Thyroid gland (tissue), 4 donors: ENCODE data around the gene ATG4D. TPM values are rescaled to one million over a fixed set of nuclear protein-coding genes. Genes with fewer than 3 reads are reported as not detected.
A peak's percentile ranks its signal among the peaks of the same experiment; 100 is the strongest.
"Not testable (repeated sequence)": the region's sequence is repeated elsewhere in the genome, so short reads cannot be mapped to it uniquely, and the experiment has no call there.

Experiments used
- DNase-seq, 2 donors: peaks; one replicate each; pipeline ENCODE4 v3.0.0-alpha.2; 2019
- H3K27ac ChIP-seq, 3 donors: fragments of 200-600 bp; sonication (generic); 1 replicate in 2 of 3; 2 replicates in 1 of 3; pipeline ENCODE4 v1.5.1; 2016 to 2019; ENCODE audit warnings: mild to moderate bottlenecking in 1 of 3, moderate library complexity in 1 of 3
- H3K27me3 ChIP-seq: fragments of 200-600 bp; sonication (generic); one replicate; pipeline ENCODE4 v1.5.1; 2019
- H3K36me3 ChIP-seq, 2 donors: fragments of 200-600 bp; sonication (generic); one replicate each; pipeline ENCODE4 v1.5.1; 2016 to 2019
- H3K4me1 ChIP-seq, 2 donors: fragments of 200-600 bp; sonication (generic); one replicate each; pipeline ENCODE4 v1.5.1; 2017 to 2019
- H3K4me3 ChIP-seq, 3 donors: fragments of 200-600 bp; sonication (generic); replicated peaks in 1 of 3; 1 replicate in 2 of 3; 2 replicates in 1 of 3; pipeline ENCODE4 v1.5.1; 2016; ENCODE audit warnings: mild to moderate bottlenecking in 1 of 3
- H3K9me3 ChIP-seq: fragments of 200-600 bp; sonication (generic); one replicate; pipeline ENCODE4 v1.5.1; 2017
- CTCF ChIP-seq, 6 experiments: fragments of 200-600 bp in 3 of 6; fragments of 450-650 bp in 3 of 6; sonication (generic) in 3 of 6; IDR thresholded peaks; one replicate each; pipeline ENCODE4 v1.5.1; 2016 to 2019; ENCODE audit warnings: antibody characterized with exemption in 6 of 6, mild to moderate bottlenecking in 2 of 6, inconsistent platforms in 1 of 6, moderate library complexity in 1 of 6
- POLR2A ChIP-seq, 2 donors: fragments of 450-650 bp; IDR thresholded peaks; one replicate each; pipeline ENCODE4 v1.6.1; 2017; ENCODE audit warnings: antibody characterized with exemption in 2 of 2, mild to moderate bottlenecking in 2 of 2, moderate library complexity in 1 of 2
- WGBS, 2 donors: methylation state at CpG; one replicate each; pipeline ENCODE4 v1.1.5; 2017; 5-methylcytosine and 5-hydroxymethylcytosine counted together
- intact Hi-C: fragments of 100-400 bp; cut with DNase I; formaldehyde crosslinking; loops from one replicate; pipeline ENCODE4 v1.15.1; 2023
- total RNA-seq, 4 donors: library from RNA; depleted of rRNA; stranded (reverse); fragments of >200 nt; gene quantifications; one replicate each; pipeline ENCODE4 v1.2.3, GENCODE V29; 2016

Gene ATG4D
- total RNA-seq, 4 donors from 2014 or later = 28.4 to 37.0 (median 31.3) TPM

GRCh38 chr19:10535613-10536012, 8.1 kb upstream of the ATG4D start:
- DNase-seq = no peak
- WGBS, 2 donors = 71 to 76% methylated on average over 6 of the region's 6 CpGs
- Histone ChIP-seq H3K9me3 (no peaks in the 10 kb centered on the region), H3K36me3 (no peaks in the 10 kb centered on the region), H3K4me3 (no peak overlapping the region), H3K27me3 (no peaks in the 10 kb centered on the region), H3K27ac (no peak overlapping the region), H3K4me1 (no peaks in the 10 kb centered on the region)
- intact Hi-C loops = no loop called here
- TF ChIP-seq POLR2A (IDR thresholded peaks at IDR 0.05) (no peak), CTCF (IDR thresholded peaks at IDR 0.05) (no peak)

- intact Hi-C loops = no loop called here
- Histone ChIP-seq H3K27me3 (no peaks in the 10 kb centered on the region), H3K4me1 (no peaks in the 10 kb centered on the region), H3K27ac (no peak overlapping the region), H3K4me3 (no peak overlapping the region), H3K36me3 (no peaks in the 10 kb centered on the region), H3K9me3 (no peaks in the 10 kb centered on the region)
- no peak for DNase-seq
- WGBS, 2 donors = 64 to 69% methylated on average over 11 of the region's 11 CpGs
- no peak for TF ChIP-seq CTCF (IDR thresholded peaks at IDR 0.05)
- no peak for TF ChIP-seq POLR2A (IDR thresholded peaks at IDR 0.05)
Measured at GRCh38 chr19:10537668-10538067, 6.0 kb upstream of the ATG4D start.

- intact Hi-C loops = no loop called here
- Histone ChIP-seq H3K27ac (no peak overlapping the region), H3K4me1 (peaks cover 0 to 3% of the 10 kb centered on the region in 2 donors), H3K4me3 (no peak overlapping the region), H3K9me3 (no peaks in the 10 kb centered on the region), H3K36me3 (no peaks in the 10 kb centered on the region), H3K27me3 (no peaks in the 10 kb centered on the region)
- DNase-seq = no peak
- TF ChIP-seq POLR2A (IDR thresholded peaks at IDR 0.05) (no peak), CTCF (IDR thresholded peaks at IDR 0.05) (no peak)
- WGBS, 2 donors = 73 to 80% methylated on average over 20 of the region's 20 CpGs
Measured at GRCh38 chr19:10538204-10538983, 5.3 kb upstream of the ATG4D start.

GRCh38 chr19:10539016-10539415, 4.7 kb upstream of the ATG4D start:
- DNase-seq, H3K4me1 ChIP-seq, H3K4me3 ChIP-seq, H3K27me3 ChIP-seq, H3K36me3 ChIP-seq, H3K9me3 ChIP-seq, intact Hi-C loops, H3K27ac ChIP-seq: not testable (repeated sequence)
- 81 to 83% methylated on average over 8 to 9 of the region's 9 CpGs for WGBS, 2 donors

GRCh38 chr19:10543059-10543419, 665 bp upstream of the ATG4D start:
- peaks cover 12 to 14% of the 10 kb centered on the region in 2 donors for H3K4me1 ChIP-seq
- no peak for DNase-seq
- intact Hi-C loops = no loop called here
- no peaks in the 10 kb centered on the region for H3K9me3 ChIP-seq
- WGBS, 2 donors = 50 to 57% methylated on average over 8 of the region's 8 CpGs
- H3K27me3 ChIP-seq = no peaks in the 10 kb centered on the region
- peak overlapping the region in 1 of 3 donors; percentile 94 for H3K4me3 ChIP-seq
- H3K36me3 ChIP-seq = peaks cover 8 to 10% of the 10 kb centered on the region in 2 donors
- TF ChIP-seq POLR2A (IDR thresholded peaks at IDR 0.05) = no peak
- TF ChIP-seq CTCF (IDR thresholded peaks at IDR 0.05) = no peak
- H3K27ac ChIP-seq = peak overlapping the region in 2 of 3 donors; percentile 81 to 85
